CD4-positive, alpha-beta T cell treated with Interleukin-15 for 4 hours (primary cell): ENCODE measurements around the gene IYD.
"Not testable (repeated sequence)": the region's sequence is repeated elsewhere in the genome, so short reads cannot be mapped to it uniquely, and the experiment has no call there.

Experiments used
- DNase-seq: peaks from one replicate; pipeline ENCODE4 v3.0.0-alpha.2; 2020; ENCODE audit warnings: low spot score

The IYD gene

DNA sequence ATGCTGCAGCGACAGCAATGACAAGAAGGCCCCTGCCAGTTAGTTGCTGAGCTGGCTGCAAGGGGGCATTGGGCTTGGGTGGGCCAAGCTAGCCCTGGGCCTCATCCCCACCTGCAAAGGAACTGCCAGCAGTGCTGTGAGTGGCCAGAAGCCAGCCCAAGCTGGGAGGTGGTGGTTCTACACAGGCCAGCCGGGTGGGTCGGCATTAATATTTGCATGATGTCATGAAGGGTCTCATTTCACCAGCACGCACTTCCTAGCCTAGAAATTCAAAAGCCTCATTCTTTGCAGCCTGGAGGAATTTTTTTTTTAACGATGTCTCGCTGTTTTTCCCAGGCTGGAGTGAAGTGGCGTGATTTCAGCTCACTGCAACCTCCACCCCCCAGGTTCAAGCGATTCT, 62.0 kb downstream of the IYD start:
- no peak for DNase-seq

- no peak for DNase-seq
Measured at GRCh38 chr6:150435360-150435759, 66.5 kb downstream of the IYD start.

DNA sequence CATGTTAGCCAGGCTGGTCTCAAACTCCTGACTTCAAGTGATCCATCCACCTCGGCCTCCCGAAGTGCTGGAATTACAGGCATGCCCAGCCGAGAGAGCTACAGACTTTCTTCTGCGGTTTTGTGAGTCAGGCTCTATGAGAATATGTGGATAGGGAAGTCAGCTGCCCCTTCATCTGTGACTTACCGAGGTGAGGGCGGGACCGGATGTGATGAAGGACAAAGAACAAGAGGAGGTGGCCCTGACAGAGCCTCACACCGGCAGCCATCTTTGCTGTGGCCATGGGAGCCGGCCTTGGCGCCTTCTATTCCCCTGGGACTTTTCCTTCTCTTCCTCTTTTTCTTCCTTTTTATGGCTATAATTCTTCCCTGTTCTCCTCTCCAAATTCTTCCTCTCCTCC, 67.0 kb downstream of the IYD start:
- DNase-seq: no peak

- no peak for DNase-seq
Measured at GRCh38 chr6:150439373-150439772, 70.6 kb downstream of the IYD start.

- DNase-seq: no peak
Measured at GRCh38 chr6:150443621-150444020, 74.8 kb downstream of the IYD start.

DNA sequence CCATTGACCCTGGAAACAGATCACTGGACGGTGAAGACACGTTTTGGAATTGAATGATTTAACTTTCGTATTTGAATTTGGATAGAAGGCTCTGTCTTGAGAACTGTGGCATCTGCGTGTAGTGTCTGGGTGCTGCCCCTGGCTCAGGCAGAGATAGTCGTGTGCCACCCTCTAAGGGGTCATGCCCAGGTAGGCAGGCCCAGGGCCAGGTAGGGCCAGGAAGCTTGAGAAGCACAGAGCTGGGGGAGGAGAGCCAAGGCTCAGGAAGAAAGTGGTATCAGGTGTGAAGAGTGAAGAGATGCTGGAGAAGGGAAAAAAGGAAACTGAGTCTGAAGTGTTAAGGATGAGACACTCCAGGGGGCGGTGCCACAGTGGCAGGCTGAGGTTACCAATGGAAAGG, 75.5 kb downstream of the IYD start:
- DNase-seq: no peak

GRCh38 chr6:150445486-150445885, 76.7 kb downstream of the IYD start:
- DNase-seq: no peak

DNA sequence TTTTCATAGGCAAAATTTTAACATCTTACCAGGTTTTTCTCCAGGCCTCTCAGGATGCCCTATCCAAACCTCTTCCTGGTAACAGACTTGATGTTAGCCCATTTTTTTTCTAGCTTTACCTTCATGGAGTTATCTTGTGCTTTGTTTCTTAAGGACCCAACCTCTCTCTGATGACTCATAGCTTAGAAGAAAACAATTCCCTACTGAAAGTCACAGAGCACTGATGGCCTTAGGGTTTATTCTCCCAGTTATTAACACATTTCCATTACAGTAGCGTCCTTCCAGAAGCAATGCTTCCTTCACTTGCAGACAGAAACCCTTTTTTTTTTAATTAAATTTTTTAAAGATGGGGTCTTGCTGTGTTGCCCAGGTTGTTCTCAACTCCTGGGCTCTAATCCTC, 79.4 kb downstream of the IYD start:
- DNase-seq: no peak

DNA sequence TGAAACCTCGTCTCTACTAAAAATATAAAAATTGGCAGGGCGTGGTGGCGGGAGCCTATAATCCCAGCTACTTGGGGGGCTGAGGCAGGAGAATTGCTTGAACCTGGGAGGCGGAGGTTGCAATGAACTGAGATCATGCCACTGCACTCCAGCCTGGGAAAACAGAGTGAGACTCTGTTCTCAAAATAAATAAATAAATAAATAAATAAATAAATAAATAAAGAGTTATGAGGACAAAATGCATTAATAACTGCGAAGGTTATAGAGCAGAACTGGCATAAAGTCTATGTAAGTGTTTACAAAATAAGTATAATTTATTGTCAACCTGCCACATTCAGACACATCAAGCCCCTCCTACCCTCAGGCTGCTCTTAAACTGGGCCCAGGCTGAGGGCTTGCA, 80.2 kb downstream of the IYD start:
- DNase-seq: not testable (repeated sequence)

GRCh38 chr6:150450918-150451317, 82.1 kb downstream of the IYD start:
- DNase-seq: no peak

GRCh38 chr6:150451807-150452427, 83.1 kb downstream of the IYD start:
- no peak for DNase-seq

DNA sequence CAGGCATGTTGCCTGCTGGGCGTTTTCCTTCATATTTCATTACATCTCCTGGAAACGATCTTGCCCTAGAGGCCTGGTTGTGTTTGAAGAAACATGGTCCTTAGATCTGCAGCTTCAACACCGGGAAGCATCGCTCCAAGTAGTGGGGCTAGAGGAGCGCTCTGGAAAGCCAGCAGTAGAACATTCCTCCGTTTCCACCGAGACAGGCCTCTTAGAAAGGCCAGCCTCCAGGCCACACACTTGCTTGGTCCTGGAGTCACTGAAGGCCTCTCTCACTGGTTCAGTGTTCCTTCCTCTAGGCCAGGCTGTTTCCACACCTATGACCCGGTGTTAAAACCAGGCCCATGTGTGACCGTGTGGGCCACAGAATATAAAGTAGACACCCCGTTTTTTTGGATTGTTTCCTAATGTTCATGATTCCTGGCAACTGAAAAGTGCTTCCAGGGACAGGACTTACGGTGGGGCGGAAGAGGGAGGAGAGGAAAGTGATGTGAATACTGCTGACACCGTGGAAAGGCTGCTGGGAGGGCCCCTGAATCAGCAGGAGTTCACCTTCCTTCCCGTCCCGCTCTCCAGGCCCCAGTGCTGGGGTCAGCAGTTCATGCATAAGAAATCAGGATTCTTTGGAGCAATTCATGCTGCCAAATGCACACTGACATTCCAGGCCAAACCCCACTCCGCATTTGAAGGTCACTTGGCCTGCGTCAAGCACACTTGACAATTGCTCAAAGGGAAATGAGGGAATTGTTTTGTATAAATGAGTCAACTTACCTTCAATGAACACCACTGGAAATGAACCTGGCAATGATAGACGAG, 83.8 kb downstream of the IYD start:
- DNase-seq: no peak

DNA sequence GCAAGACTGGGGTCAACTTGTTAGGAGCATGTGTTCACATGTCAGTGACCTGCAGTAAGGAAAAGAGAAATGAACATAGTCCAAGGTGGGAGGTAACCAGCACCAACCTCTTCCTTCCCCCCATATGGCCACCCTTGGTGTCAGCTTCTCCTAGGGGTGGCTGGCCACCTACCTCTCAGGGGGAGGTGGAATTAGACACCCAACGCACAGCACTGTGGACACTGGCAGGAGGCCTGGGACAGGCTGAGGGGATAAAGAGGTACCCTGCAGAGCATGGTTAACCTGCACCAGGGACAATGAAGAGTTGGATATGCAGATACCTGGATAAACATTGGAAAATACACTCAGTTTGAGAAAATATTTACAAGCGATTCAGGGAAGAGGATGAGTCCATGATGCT, 84.5 kb downstream of the IYD start:
- DNase-seq: no peak
